ENCODE results near the gene TMPRSS13. TPM values are rescaled to one million over a fixed set of nuclear protein-coding genes. Genes with fewer than 3 reads are reported as not detected.

The TMPRSS13 gene
- total and polyA plus RNA-seq, 2 experiments from 2014 or later, result 1.3 to 1.9 TPM

DNA sequence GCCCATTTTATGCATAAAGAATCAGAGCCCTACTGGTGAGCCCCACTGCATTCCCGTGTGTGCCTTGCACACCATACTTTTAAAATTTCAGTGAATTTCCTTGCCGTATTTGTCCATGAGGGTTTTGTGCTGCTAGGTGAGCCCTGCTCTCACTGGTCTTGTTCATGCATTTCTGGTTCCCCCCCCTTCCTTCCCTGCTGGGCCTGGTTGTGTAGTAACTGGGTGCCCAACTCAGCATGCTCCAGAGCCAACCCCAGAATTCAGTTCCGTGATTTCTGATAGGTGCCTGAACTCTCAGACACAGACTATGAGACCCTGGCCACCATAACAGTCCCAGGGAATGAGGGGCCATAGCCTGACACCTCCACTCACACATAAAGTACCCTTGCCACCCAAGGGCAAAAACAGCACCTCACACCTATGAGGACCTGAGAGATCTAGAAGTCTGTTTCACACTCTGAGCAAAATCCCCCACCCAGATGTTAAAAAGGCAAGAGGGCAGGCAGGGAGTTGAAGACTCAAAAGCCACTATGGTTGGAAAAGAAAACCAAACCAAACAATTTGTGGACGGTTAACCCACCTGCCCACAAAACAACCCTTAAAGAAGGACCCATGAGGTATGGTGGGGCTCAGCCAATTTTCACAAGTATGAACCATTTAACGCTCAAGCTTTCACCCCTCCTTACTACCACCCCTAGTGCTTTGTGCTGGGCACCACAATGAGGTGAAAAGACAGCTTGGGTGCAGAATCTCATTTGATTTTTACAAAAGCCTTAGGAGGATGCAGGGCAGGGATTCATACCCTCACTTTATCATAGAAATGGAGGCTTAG, 40.2 kb upstream of the TMPRSS13 start:
- DNase-seq (ENCODE audit: low spot score), result no peak
- Histone ChIP-seq H3K36me3 (replicated peaks; ENCODE audit: insufficient read depth, low read depth) (no peaks in the 10 kb centered on the region), H3K9me2 (replicated peaks; ENCODE audit: insufficient read depth) (no peaks in the 10 kb centered on the region), H3K27ac (no peak overlapping the region), H2AFZ (no peak overlapping the region), H3K4me1 (ENCODE audit: insufficient read depth) (peaks cover 9% of the 10 kb centered on the region), H3K27me3 (no peaks in the 10 kb centered on the region), H3K79me2 (no peaks in the 10 kb centered on the region), H3K9me3 (ENCODE audit: low read depth) (no peaks in the 10 kb centered on the region), H3K4me3 (no peak overlapping the region), H3K4me2 (no peak overlapping the region), H4K20me1 (ENCODE audit: insufficient read depth, poor library complexity, severe bottlenecking) (no peaks in the 10 kb centered on the region)
- WGBS (ENCODE audit: low lambda C conversion rate, missing lambda C conversion rate), result 93% methylated on average over 5 of the region's 5 CpGs
- TF ChIP-seq EZH2 (IDR thresholded peaks at IDR 0.05; ENCODE audit: borderline replicate concordance) (no peak), EZH2phosphoT487 (IDR thresholded peaks at IDR 0.05; ENCODE audit: low read depth, severe bottlenecking, unreplicated experiment) (no peak)
- TF ChIP-seq, protein P1, sequence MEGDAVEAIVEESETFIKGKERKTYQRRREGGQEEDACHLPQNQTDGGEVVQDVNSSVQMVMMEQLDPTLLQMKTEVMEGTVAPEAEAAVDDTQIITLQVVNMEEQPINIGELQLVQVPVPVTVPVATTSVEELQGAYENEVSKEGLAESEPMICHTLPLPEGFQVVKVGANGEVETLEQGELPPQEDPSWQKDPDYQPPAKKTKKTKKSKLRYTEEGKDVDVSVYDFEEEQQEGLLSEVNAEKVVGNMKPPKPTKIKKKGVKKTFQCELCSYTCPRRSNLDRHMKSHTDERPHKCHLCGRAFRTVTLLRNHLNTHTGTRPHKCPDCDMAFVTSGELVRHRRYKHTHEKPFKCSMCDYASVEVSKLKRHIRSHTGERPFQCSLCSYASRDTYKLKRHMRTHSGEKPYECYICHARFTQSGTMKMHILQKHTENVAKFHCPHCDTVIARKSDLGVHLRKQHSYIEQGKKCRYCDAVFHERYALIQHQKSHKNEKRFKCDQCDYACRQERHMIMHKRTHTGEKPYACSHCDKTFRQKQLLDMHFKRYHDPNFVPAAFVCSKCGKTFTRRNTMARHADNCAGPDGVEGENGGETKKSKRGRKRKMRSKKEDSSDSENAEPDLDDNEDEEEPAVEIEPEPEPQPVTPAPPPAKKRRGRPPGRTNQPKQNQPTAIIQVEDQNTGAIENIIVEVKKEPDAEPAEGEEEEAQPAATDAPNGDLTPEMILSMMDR (IDR thresholded peaks at IDR 0.05; ENCODE audit: poor library complexity), result no peak

DNA sequence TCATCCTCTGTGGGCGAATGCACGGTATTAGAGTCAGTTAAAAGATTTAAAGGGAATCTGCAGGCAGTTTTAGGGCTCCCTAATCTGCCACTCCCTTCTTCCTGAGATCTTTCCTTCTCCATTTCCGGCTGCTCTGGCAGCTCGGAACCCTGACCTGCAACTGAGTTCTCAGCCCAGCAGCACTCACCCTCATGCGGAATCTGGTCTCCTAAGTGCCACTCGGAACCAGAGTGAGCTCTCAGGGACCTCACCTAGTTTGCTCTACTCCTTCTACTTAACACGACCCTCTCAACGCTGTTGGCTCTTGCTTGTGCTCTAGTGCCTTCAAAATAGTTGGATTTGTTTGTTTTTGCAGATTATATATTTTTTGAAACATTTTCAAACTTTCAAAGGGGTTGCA, 37.7 kb upstream of the TMPRSS13 start:
- Histone ChIP-seq H4K20me1 (ENCODE audit: insufficient read depth, poor library complexity, severe bottlenecking) (no peaks in the 10 kb centered on the region), H3K4me3 (no peak overlapping the region), H3K36me3 (replicated peaks; ENCODE audit: insufficient read depth, low read depth) (no peaks in the 10 kb centered on the region), H3K4me2 (no peak overlapping the region), H3K9me3 (ENCODE audit: low read depth) (no peaks in the 10 kb centered on the region), H3K79me2 (no peaks in the 10 kb centered on the region), H3K27me3 (no peaks in the 10 kb centered on the region), H2AFZ (no peak overlapping the region), H3K27ac (no peak overlapping the region), H3K9me2 (replicated peaks; ENCODE audit: insufficient read depth) (no peaks in the 10 kb centered on the region), H3K4me1 (ENCODE audit: insufficient read depth) (no peaks in the 10 kb centered on the region)
- 87% methylated on average over 8 of the region's 8 CpGs for WGBS (ENCODE audit: low lambda C conversion rate, missing lambda C conversion rate)
- no peak for DNase-seq (ENCODE audit: low spot score)
- TF ChIP-seq EZH2 (IDR thresholded peaks at IDR 0.05; ENCODE audit: borderline replicate concordance), result no peak

DNA sequence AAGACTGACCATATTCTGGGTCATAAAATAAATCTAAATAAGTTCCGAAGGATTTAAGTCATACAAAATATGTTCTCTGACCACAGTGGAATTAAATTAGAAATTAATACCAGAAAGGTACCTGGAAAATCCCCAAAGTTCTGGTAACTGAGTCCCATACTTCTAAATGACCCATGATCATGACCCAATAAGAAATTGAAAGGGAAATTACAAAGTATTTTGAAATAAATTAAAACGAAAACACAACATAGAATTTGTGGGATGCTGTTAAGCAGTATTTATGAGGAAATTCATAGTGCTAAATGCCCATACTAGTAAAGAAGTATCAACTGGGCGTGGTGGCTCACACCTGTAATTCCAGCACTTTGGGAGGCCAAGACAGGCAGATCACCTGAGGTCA, 33.6 kb upstream of the TMPRSS13 start:
- 93% methylated on average over 3 of the region's 3 CpGs for WGBS (ENCODE audit: low lambda C conversion rate, missing lambda C conversion rate)
- Histone ChIP-seq H2AFZ (no peak overlapping the region), H3K36me3 (replicated peaks; ENCODE audit: insufficient read depth, low read depth) (no peaks in the 10 kb centered on the region), H3K27ac (no peak overlapping the region), H3K4me2 (no peak overlapping the region), H3K9me2 (replicated peaks; ENCODE audit: insufficient read depth) (no peaks in the 10 kb centered on the region), H3K4me1 (ENCODE audit: insufficient read depth) (no peaks in the 10 kb centered on the region), H3K4me3 (no peak overlapping the region), H3K79me2 (no peaks in the 10 kb centered on the region), H3K27me3 (no peaks in the 10 kb centered on the region), H3K9me3 (ENCODE audit: low read depth) (no peaks in the 10 kb centered on the region), H4K20me1 (ENCODE audit: insufficient read depth, poor library complexity, severe bottlenecking) (no peaks in the 10 kb centered on the region)
- no peak for DNase-seq (ENCODE audit: low spot score)
- TF ChIP-seq, protein P1 (IDR thresholded peaks at IDR 0.05; ENCODE audit: poor library complexity), result no peak
- TF ChIP-seq EZH2 (IDR thresholded peaks at IDR 0.05; ENCODE audit: borderline replicate concordance), result no peak
- no peak for TF ChIP-seq EZH2phosphoT487 (IDR thresholded peaks at IDR 0.05; ENCODE audit: low read depth, severe bottlenecking, unreplicated experiment)

DNA sequence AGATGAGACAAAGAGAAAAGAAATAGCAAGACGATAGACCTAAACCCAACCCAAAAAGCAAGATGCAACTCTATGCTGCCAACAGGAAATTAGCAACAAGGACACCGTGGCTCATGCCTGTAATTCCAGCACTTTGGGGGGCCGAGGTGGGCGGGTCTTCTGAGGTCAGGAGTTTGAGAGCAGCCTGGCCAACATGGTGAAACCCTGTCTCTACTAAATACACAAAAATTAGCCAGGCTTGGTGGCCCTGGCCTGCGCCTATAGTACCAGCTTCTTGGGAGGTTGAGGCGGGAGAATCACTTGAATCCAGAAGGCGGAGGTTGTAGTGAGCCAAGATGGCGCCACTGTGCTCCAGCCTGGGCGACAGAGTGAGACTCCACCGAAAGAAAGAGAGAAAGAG, 32.7 kb upstream of the TMPRSS13 start:
- H3K27me3 ChIP-seq, result no peaks in the 10 kb centered on the region
- H2AFZ ChIP-seq, result no peak overlapping the region
- DNase-seq (ENCODE audit: low spot score), result no peak
- no peaks in the 10 kb centered on the region for H3K4me1 ChIP-seq (ENCODE audit: insufficient read depth)
- H3K4me2 ChIP-seq, result no peak overlapping the region
- no peaks in the 10 kb centered on the region for H3K9me2 ChIP-seq (replicated peaks; ENCODE audit: insufficient read depth)
- WGBS (ENCODE audit: low lambda C conversion rate, missing lambda C conversion rate), result 89% methylated on average over 10 of the region's 10 CpGs
- no peak overlapping the region for H3K4me3 ChIP-seq
- TF ChIP-seq EZH2phosphoT487 (IDR thresholded peaks at IDR 0.05; ENCODE audit: low read depth, severe bottlenecking, unreplicated experiment) (no peak), EZH2 (IDR thresholded peaks at IDR 0.05; ENCODE audit: borderline replicate concordance) (no peak)
- TF ChIP-seq, protein P1 (IDR thresholded peaks at IDR 0.05; ENCODE audit: poor library complexity), result no peak
- no peaks in the 10 kb centered on the region for H3K36me3 ChIP-seq (replicated peaks; ENCODE audit: insufficient read depth, low read depth)
- H4K20me1 ChIP-seq (ENCODE audit: insufficient read depth, poor library complexity, severe bottlenecking), result no peaks in the 10 kb centered on the region
- no peaks in the 10 kb centered on the region for H3K9me3 ChIP-seq (ENCODE audit: low read depth)
- no peaks in the 10 kb centered on the region for H3K79me2 ChIP-seq
- no peak overlapping the region for H3K27ac ChIP-seq

All from hepatocyte (in vitro differentiated cells).